Tibial nerve (tissue), 4 donors: Measurements from ENCODE around the gene URAD. TPM values are rescaled to one million over a fixed set of nuclear protein-coding genes. Genes with fewer than 3 reads are reported as not detected.
A peak's percentile ranks its signal among the peaks of the same experiment; 100 is the strongest.

Source experiments
- DNase-seq, 2 donors: peaks; one replicate each; pipeline ENCODE4 v3.0.0-alpha.2; 2019; ENCODE audit warnings: low spot score in 2 of 2
- H3K27ac ChIP-seq, 4 donors: fragments of 200-600 bp; sonication (generic) in 3 of 4; one replicate each; pipeline ENCODE4 v1.5.1; 2017 to 2019; ENCODE audit warnings: mild to moderate bottlenecking in 1 of 4
- H3K27me3 ChIP-seq, 2 donors: fragments of 200-600 bp; sonication (generic) in 1 of 2; one replicate each; pipeline versions ENCODE4 v1.5.1 to v1.6.0; 2017 to 2019
- H3K36me3 ChIP-seq, 3 donors: fragments of 200-600 bp; sonication (generic); one replicate each; pipeline ENCODE4 v1.5.1; 2018 to 2019
- H3K4me1 ChIP-seq, 4 donors: fragments of 200-600 bp; sonication (generic) in 3 of 4; one replicate each; pipeline ENCODE4 v1.5.1; 2017 to 2019
- H3K4me3 ChIP-seq, 4 donors: fragments of 200-600 bp; sonication (generic) in 3 of 4; one replicate each; pipeline ENCODE4 v1.5.1; 2017 to 2019; ENCODE audit warnings: mild to moderate bottlenecking in 1 of 4, moderate library complexity in 1 of 4
- H3K9me3 ChIP-seq, 4 donors: fragments of 200-600 bp; sonication (generic) in 3 of 4; one replicate each; pipeline ENCODE4 v1.5.1; 2017 to 2019
- CTCF ChIP-seq, 5 experiments: fragments of 200-600 bp in 3 of 5; fragments of 450-650 bp in 2 of 5; sonication (generic) in 3 of 5; IDR thresholded peaks; one replicate each; pipeline ENCODE4 v1.5.1; 2016 to 2019; ENCODE audit warnings: antibody characterized with exemption in 5 of 5, mild to moderate bottlenecking in 3 of 5, moderate library complexity in 2 of 5
- EP300 ChIP-seq, 2 donors: sonication (generic); formaldehyde crosslinking; IDR thresholded peaks; one replicate each; pipeline ENCODE4 v1.6.1; 2017; ENCODE audit warnings: antibody characterized with exemption in 2 of 2, mild to moderate bottlenecking in 1 of 2
- POLR2A ChIP-seq, 2 donors: fragments of 450-650 bp; IDR thresholded peaks; one replicate each; pipeline ENCODE4 v1.6.1; 2017; ENCODE audit warnings: antibody characterized with exemption in 2 of 2, mild to moderate bottlenecking in 2 of 2, moderate library complexity in 2 of 2
- WGBS, 2 donors: methylation state at CpG; one replicate each; pipeline ENCODE4 v1.1.5; 2018; 5-methylcytosine and 5-hydroxymethylcytosine counted together
- total RNA-seq, 4 donors: library from RNA; depleted of rRNA; stranded (reverse); fragments of >200 nt; gene quantifications; one replicate each; pipeline ENCODE4 v1.1.0, GENCODE V29; 2016

URAD gene
- total RNA-seq, 4 donors from 2014 or later, result not detected

DNA sequence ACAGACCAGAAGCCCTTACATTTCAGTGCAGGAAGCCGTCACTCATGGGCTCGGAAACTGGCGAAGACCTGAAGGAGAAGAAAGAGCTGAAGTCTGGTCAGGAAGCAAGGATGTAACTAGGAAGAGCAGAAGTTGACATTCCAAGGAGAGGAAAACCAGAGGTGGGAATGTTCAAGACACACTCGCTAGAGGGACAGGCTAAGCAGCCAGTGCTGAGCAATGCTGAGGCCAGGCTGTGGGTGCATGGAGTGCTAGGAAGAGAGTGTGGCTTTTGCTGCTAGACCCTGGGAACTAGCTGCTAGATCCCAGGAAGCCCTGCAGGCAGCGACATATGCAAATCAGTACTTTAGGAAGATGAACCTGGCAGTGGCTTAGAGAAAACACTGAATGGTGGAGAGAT lies 12.1 kb upstream of the URAD start:
- 46 to 59% methylated on average over 5 of the region's 5 CpGs for WGBS, 2 donors
- Histone ChIP-seq H3K27ac (no peak overlapping the region), H3K4me3 (no peak overlapping the region), H3K36me3 (no peaks in the 10 kb centered on the region), H3K9me3 (no peaks in the 10 kb centered on the region), H3K27me3 (no peaks in the 10 kb centered on the region), H3K4me1 (no peaks in the 10 kb centered on the region)
- no peak for DNase-seq
- TF ChIP-seq EP300 (IDR thresholded peaks at IDR 0.05) (no peak), POLR2A (IDR thresholded peaks at IDR 0.05) (no peak), CTCF (IDR thresholded peaks at IDR 0.05) (no peak)

DNA sequence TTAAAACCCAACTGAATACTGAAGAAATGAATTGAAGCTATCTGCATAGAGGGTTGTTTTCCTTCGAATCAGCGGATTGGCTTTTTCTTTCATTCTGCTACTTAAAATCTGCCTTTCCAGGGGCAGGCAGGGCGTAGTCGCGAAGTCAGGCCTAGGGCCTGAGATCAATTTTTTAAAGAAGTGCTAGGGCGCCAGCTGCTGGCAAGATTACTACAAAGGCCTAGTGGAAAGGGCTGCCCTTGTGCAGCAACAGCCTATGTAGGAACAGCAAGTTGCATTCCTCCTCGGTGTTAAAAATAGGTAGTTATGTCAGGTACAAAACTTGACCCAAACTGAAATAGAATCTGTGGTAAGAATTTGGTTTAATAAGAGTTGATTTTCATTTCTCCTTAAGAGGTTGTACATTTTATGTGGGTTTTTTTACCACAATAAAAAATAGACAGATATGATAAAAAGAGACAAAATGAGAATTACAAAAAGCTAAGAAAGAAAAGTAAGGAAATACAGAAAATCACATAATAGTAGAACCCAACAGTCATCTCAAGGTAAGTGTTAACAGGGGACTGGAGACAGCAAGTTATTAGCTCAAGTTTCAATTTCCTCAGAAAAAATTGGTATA lies 9.5 kb upstream of the URAD start:
- DNase-seq, result no peak

DNA sequence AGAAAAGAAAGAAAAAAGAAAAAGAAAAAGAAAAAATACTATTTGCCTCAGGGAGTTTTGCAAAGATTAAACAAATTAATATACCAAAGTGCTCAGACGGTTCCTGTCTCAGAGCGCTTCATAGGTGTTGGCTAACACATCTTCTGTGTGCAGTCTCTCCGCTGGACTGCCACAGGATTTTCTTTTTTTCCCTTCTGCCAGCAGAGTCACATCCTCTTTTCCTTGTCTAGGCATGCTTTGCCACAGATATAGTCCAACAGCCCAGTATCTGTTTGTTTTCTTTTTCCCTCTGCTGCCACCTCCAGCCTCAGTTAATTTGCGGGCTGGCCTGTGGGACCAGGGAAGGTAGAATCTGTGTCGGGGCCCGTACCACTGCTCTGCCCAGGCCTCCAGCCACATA lies 3.4 kb upstream of the URAD start:
- WGBS, 2 donors, result 69 to 71% methylated on average over 6 of the region's 6 CpGs

More for the DNA sequence above, 9.5 kb upstream of the URAD start:
- 40 to 42% methylated on average over 7 of the region's 7 CpGs for WGBS, 2 donors
- no peaks in the 10 kb centered on the region for H3K4me1 ChIP-seq
- no peaks in the 10 kb centered on the region for H3K27me3 ChIP-seq
- TF ChIP-seq EP300 (IDR thresholded peaks at IDR 0.05) (no peak), CTCF (IDR thresholded peaks at IDR 0.05) (peak in 1 of 5 experiments; percentile 14)
- H3K36me3 ChIP-seq, result no peaks in the 10 kb centered on the region
- H3K9me3 ChIP-seq, result no peaks in the 10 kb centered on the region
- no peak overlapping the region for H3K4me3 ChIP-seq
- H3K27ac ChIP-seq, result no peak overlapping the region

DNA sequence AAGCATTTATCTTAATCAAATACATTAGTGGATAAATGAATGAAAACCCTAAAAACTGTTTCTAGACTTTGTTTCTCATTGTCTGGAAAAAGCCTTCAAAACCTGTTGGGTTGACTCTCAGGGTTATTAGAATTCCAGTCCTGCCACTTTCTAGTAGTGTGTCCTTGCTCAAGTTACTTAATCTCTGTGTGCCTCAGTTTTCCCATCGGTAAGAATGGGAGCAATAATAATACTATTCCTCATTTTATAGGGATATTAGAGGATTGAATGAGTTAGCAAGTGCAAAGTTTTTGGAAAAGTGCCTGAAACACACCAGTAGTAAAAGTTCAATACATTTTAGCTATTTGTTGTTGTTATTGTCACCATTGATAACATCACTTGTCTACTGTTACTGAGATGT lies 2.9 kb downstream of the URAD start:
- H3K4me1 ChIP-seq, result peaks cover 0 to 4% (median under 1%) of the 10 kb centered on the region in 4 donors
- TF ChIP-seq CTCF (IDR thresholded peaks at IDR 0.05) (no peak), EP300 (IDR thresholded peaks at IDR 0.05) (no peak), POLR2A (IDR thresholded peaks at IDR 0.05) (no peak)
- no peaks in the 10 kb centered on the region for H3K9me3 ChIP-seq
- peaks cover 0 to 80% of the 10 kb centered on the region in 2 donors for H3K27me3 ChIP-seq
- no peak overlapping the region for H3K4me3 ChIP-seq
- no peak overlapping the region for H3K27ac ChIP-seq
- no peaks in the 10 kb centered on the region for H3K36me3 ChIP-seq
- 85 to 89% methylated on average over 1 of the region's 1 CpG for WGBS, 2 donors
- DNase-seq, result no peak

More for the DNA sequence above, 3.4 kb upstream of the URAD start:
- TF ChIP-seq EP300 (IDR thresholded peaks at IDR 0.05) (no peak), POLR2A (IDR thresholded peaks at IDR 0.05) (no peak), CTCF (IDR thresholded peaks at IDR 0.05) (no peak)
- Histone ChIP-seq H3K4me3 (no peak overlapping the region), H3K9me3 (no peaks in the 10 kb centered on the region), H3K36me3 (no peaks in the 10 kb centered on the region), H3K27ac (no peak overlapping the region), H3K4me1 (no peaks in the 10 kb centered on the region), H3K27me3 (peaks cover 0 to 20% of the 10 kb centered on the region in 2 donors)
- no peak for DNase-seq

DNA sequence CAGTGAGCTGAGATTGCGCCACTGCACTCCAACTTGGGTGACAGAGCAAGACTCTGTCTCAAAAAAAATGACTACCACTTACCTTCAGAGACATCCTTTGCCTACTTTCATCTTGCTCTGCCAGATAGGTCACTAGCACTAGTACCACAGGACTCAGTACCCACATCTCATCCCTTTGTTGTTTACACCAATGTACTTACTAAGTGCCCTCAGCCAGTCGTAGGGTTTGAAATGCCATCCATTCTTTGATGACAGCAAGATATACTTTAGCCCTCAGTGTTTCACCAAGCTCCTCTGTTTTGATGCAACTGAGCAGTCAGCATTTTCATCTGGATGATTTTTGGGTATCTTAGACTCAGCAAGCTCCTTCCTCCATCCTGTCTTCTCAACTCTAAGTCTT lies 6.1 kb downstream of the URAD start:
- no peak overlapping the region for H3K27ac ChIP-seq
- DNase-seq, result no peak
- no peaks in the 10 kb centered on the region for H3K36me3 ChIP-seq
- TF ChIP-seq EP300 (IDR thresholded peaks at IDR 0.05) (no peak), CTCF (IDR thresholded peaks at IDR 0.05) (no peak), POLR2A (IDR thresholded peaks at IDR 0.05) (no peak)
- H3K9me3 ChIP-seq, result no peaks in the 10 kb centered on the region
- 54 to 60% methylated on average over 2 of the region's 2 CpGs for WGBS, 2 donors
- peaks cover 0 to 36% (median 14%) of the 10 kb centered on the region in 4 donors for H3K4me1 ChIP-seq
- H3K4me3 ChIP-seq, result no peak overlapping the region
- peaks cover 4 to 94% of the 10 kb centered on the region in 2 donors for H3K27me3 ChIP-seq
